HEK293T (cell line): ENCODE results near the gene USB1.

Experiments used
- BHLHE40 ChIP-seq: fragments of 450-650 bp; IDR thresholded peaks from 2 replicates; pipeline ENCODE4 v1.6.1; 2016; ENCODE audit warnings: mild to moderate bottlenecking, moderate library complexity, borderline replicate concordance
- ELF4 ChIP-seq: fragments of 450-650 bp; IDR thresholded peaks from 2 replicates; pipeline ENCODE4 v1.6.1; 2017; ENCODE audit warnings: antibody characterized with exemption
- FOXA1 ChIP-seq: fragments of 450-650 bp; IDR thresholded peaks from 2 replicates; pipeline ENCODE4 v1.6.1; 2016; ENCODE audit warnings: mild to moderate bottlenecking
- FOXK2 ChIP-seq: fragments of 450-650 bp; IDR thresholded peaks from 2 replicates; pipeline ENCODE4 v1.6.1; 2016; ENCODE audit warnings: mild to moderate bottlenecking
- FOXM1 ChIP-seq: fragments of 450-650 bp; IDR thresholded peaks from 2 replicates; pipeline ENCODE4 v1.6.1; 2017; ENCODE audit warnings: mild to moderate bottlenecking, borderline replicate concordance
- HDGF ChIP-seq: fragments of 450-650 bp; IDR thresholded peaks from 2 replicates; pipeline ENCODE4 v1.6.1; 2017; ENCODE audit warnings: antibody characterized with exemption, borderline replicate concordance
- NFRKB ChIP-seq: fragments of 450-650 bp; IDR thresholded peaks from 2 replicates; pipeline ENCODE4 v1.6.1; 2016; ENCODE audit warnings: mild to moderate bottlenecking, moderate library complexity
- PKNOX1 ChIP-seq: fragments of 450-650 bp; IDR thresholded peaks from 2 replicates; pipeline ENCODE4 v1.6.1; 2016
- SP1 ChIP-seq: fragments of 450-650 bp; IDR thresholded peaks from 2 replicates; pipeline ENCODE4 v1.6.1; 2017
- SUZ12 ChIP-seq: fragments of 450-650 bp; IDR thresholded peaks from 2 replicates; pipeline ENCODE4 v1.6.1; 2016; ENCODE audit warnings: mild to moderate bottlenecking
- TARDBP ChIP-seq: fragments of 450-650 bp; IDR thresholded peaks from 2 replicates; pipeline ENCODE4 v1.6.1; 2016
- ZNF384 ChIP-seq: fragments of 450-650 bp; IDR thresholded peaks from 2 replicates; pipeline ENCODE4 v1.6.1; 2016

- no peak for TF ChIP-seq FOXK2
- TF ChIP-seq FOXM1 = no peak
- TF ChIP-seq FOXA1 = no peak
- no peak for TF ChIP-seq BHLHE40
- TF ChIP-seq SP1 = no peak
- TF ChIP-seq SUZ12 = no peak
- TF ChIP-seq ZNF384 = no peak
- TF ChIP-seq ELF4 = no peak
- no peak for TF ChIP-seq NFRKB
- TF ChIP-seq PKNOX1 = no peak
- no peak for TF ChIP-seq TARDBP
- TF ChIP-seq HDGF = no peak
Observed at GRCh38 chr16:58039829-58040495, 38.8 kb downstream of the USB1 start.
